ENCODE measurements around the gene LRRC40.

GRCh38 chr1:70234733-70235132, 29.4 kb upstream of the LRRC40 start:
- TF ChIP-seq, protein P1, sequence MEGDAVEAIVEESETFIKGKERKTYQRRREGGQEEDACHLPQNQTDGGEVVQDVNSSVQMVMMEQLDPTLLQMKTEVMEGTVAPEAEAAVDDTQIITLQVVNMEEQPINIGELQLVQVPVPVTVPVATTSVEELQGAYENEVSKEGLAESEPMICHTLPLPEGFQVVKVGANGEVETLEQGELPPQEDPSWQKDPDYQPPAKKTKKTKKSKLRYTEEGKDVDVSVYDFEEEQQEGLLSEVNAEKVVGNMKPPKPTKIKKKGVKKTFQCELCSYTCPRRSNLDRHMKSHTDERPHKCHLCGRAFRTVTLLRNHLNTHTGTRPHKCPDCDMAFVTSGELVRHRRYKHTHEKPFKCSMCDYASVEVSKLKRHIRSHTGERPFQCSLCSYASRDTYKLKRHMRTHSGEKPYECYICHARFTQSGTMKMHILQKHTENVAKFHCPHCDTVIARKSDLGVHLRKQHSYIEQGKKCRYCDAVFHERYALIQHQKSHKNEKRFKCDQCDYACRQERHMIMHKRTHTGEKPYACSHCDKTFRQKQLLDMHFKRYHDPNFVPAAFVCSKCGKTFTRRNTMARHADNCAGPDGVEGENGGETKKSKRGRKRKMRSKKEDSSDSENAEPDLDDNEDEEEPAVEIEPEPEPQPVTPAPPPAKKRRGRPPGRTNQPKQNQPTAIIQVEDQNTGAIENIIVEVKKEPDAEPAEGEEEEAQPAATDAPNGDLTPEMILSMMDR (IDR thresholded peaks at IDR 0.05), result no peak
- no peak for TF ChIP-seq SIN3A (IDR thresholded peaks at IDR 0.05; ENCODE audit: borderline replicate concordance, insufficient read depth, low read depth, low read length)

All from Panc1 (cell line).